Stomach smooth muscle (tissue), 2 donors: ENCODE results near the gene SESN1.

Experiments used
- H3K27ac ChIP-seq: one replicate; pipeline ENCODE4 v1.7.0; 2013; ENCODE audit warnings: mild to moderate bottlenecking, low read length, inconsistent platforms
- H3K27me3 ChIP-seq, 2 donors: one replicate each; pipeline ENCODE4 v1.7.0; 2013; ENCODE audit warnings: low read length in 2 of 2; ENCODE audit not compliant: insufficient read depth in 2 of 2, control insufficient read depth in 1 of 2
- H3K36me3 ChIP-seq, 2 donors: one replicate each; pipeline ENCODE4 v1.7.0; 2013; ENCODE audit warnings: low read length in 2 of 2; ENCODE audit not compliant: control insufficient read depth in 2 of 2, insufficient read depth in 2 of 2
- H3K4me1 ChIP-seq: one replicate; pipeline ENCODE4 v1.7.0; 2013; ENCODE audit warnings: low read length; ENCODE audit not compliant: control insufficient read depth, insufficient read depth
- H3K4me3 ChIP-seq, 2 donors: one replicate each; pipeline ENCODE4 v1.7.0; 2013; ENCODE audit warnings: low read length in 2 of 2
- H3K9ac ChIP-seq, 2 donors: one replicate each; pipeline ENCODE4 v1.7.0; 2013; ENCODE audit warnings: low read length in 2 of 2, mild to moderate bottlenecking in 1 of 2
- H3K9me3 ChIP-seq, 2 donors: one replicate each; pipeline ENCODE4 v1.7.0; 2013; ENCODE audit warnings: low read length in 2 of 2; ENCODE audit not compliant: control insufficient read depth in 2 of 2
- donor health status: healthy.
- donor health status: Pancreatic carcinoma.

Gene SESN1

DNA sequence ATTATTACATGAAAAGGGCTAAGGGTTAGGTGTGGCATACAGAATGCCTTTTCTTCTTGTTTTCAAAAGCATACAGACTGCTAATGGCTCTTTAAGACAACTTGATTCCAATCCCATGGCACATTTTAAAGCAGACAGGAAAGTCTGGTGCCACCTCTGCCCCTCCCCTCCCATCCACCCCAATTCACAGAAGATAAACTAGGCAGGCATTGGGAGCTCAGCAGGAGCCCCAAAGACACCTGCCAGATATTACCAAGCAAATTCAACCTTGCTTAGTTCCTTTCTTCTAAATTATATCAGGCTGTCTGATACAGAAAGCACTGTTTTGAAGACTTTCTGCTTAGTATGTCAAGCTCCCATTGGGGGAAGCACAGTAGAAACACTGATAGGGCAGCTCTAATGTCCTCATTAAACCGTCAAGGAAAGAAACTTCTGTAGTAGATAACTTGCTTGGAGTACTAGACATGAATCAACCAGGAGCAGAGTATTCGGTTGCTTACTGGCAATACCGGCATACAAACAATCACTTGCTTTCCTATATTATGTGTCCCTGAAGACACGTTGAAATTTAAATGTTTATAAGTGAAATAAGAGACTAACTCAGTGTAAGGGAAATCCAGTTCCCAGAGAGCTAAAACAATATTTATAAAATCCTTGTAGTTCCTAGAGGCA, 13.0 kb downstream of the SESN1 start:
- H3K9ac ChIP-seq = no peak overlapping the region
- H3K9me3 ChIP-seq = no peaks in the 10 kb centered on the region
- no peak overlapping the region for H3K4me3 ChIP-seq
- H3K27ac ChIP-seq = no peak overlapping the region
- H3K36me3 ChIP-seq = no peaks in the 10 kb centered on the region
- H3K4me1 ChIP-seq = peaks cover 7% of the 10 kb centered on the region
- no peaks in the 10 kb centered on the region for H3K27me3 ChIP-seq

DNA sequence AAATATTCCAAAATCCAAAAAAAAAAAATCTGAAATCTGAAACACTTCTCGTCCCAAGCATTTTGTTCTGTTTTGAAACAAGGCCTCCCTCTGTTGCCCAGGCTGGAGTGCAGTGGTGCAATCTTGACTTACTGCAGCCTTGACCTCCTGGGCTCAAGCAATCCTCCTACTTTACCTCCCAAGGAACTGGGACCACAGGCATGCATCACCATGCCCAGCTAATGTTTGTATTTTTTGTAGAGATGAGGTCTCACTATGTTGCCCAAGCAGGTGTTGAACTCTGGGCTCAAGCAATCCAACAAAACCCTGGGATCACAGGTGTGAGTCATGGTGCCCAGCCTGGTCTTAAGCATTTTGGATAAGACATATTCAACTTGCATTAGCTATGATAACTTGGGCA, 13.6 kb downstream of the SESN1 start:
- Histone ChIP-seq H3K36me3 (no peaks in the 10 kb centered on the region), H3K27me3 (no peaks in the 10 kb centered on the region), H3K27ac (no peak overlapping the region), H3K9me3 (no peaks in the 10 kb centered on the region), H3K9ac (no peak overlapping the region), H3K4me1 (peaks cover 7% of the 10 kb centered on the region), H3K4me3 (no peak overlapping the region)

GRCh38 chr6:109079981-109080380, 14.7 kb downstream of the SESN1 start:
- Histone ChIP-seq H3K36me3 (no peaks in the 10 kb centered on the region), H3K9me3 (no peaks in the 10 kb centered on the region), H3K27me3 (no peaks in the 10 kb centered on the region), H3K4me3 (peak overlapping the region; percentile 37 to 54), H3K4me1 (peaks cover 7% of the 10 kb centered on the region), H3K9ac (peak overlapping the region; percentile 24 to 58), H3K27ac (peak overlapping the region; percentile 64)

DNA sequence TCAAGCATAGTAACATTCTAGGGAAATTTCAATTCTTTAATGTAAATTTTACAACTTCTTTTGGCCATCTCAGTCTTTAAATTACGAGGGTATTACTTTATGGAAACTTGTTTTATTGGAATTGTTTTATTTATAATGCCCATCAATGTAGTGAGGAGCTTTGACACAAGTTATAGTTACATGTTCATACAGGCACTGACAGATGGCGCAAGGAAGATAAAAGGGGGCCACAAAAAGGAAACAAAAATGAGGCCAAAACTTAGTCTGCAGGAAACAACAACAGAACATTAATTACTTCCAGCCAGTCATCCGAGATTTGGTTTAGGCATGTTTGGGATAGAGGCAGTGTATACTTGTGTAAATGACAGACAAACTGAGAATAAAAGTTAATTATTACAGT, 18.3 kb downstream of the SESN1 start:
- Histone ChIP-seq H3K9me3 (no peaks in the 10 kb centered on the region), H3K4me3 (no peak overlapping the region), H3K36me3 (no peaks in the 10 kb centered on the region), H3K4me1 (peaks cover 2% of the 10 kb centered on the region), H3K9ac (no peak overlapping the region), H3K27me3 (no peaks in the 10 kb centered on the region), H3K27ac (no peak overlapping the region)

- Histone ChIP-seq H3K9me3 (no peaks in the 10 kb centered on the region), H3K27ac (no peak overlapping the region), H3K4me1 (peaks cover 4% of the 10 kb centered on the region), H3K27me3 (no peaks in the 10 kb centered on the region), H3K4me3 (no peak overlapping the region), H3K36me3 (no peaks in the 10 kb centered on the region), H3K9ac (no peak overlapping the region)
These were observed 18.7 kb downstream of the SESN1 start for GRCh38 chr6:109075934-109076333.

DNA sequence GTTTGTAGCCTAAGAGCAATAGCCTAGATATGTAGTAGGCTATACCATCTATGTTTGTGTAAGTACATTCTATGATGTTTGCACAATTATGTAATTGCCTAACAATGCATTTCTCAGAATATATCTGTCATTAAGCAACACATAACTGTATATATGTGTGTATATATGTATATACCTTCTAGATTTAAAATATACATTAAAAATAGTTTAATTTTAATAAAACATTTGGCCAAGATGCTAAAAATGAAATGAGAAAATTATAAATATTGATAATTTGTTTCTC, 20.6 kb downstream of the SESN1 start:
- no peaks in the 10 kb centered on the region for H3K27me3 ChIP-seq
- H3K4me1 ChIP-seq = peaks cover 4% of the 10 kb centered on the region
- H3K36me3 ChIP-seq = no peaks in the 10 kb centered on the region
- no peak overlapping the region for H3K9ac ChIP-seq
- H3K4me3 ChIP-seq = no peak overlapping the region
- no peaks in the 10 kb centered on the region for H3K9me3 ChIP-seq
- H3K27ac ChIP-seq = no peak overlapping the region

DNA sequence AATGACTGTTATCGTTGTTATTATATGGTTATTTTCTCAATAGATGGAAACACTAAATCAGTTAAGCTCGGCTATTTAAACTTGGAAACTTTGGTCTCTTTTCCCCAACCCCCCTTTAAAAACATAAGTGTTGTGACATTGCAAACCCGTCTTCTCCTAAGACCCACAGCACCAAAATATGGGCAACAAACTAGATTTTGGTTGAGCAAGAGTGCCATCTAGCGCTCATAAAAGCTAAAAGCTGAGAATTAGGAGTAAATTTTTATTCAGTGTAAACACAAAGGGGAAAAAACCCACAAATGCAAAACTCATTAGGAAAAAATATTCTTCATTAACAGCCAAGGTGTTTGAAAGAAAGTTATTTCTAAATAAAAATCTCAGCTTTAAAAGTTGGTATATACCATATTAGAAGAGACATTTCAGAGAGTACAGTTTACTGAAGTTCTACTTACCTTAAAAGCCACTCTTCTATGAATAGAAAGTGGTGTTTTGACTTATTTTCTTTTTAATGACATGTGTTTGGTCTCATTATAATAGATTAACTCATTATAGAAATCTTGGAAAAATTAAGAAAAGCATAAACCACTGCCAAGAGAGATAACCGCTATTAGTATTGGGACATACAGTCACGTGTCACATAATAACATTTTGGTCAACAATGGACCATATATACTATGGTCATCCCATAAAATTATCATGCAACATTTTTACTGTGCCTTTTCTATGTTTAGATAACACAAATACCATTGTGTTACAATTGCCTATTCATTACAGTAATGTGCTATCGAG, 21.1 kb downstream of the SESN1 start:
- Histone ChIP-seq H3K27me3 (no peaks in the 10 kb centered on the region), H3K4me3 (no peak overlapping the region)

DNA sequence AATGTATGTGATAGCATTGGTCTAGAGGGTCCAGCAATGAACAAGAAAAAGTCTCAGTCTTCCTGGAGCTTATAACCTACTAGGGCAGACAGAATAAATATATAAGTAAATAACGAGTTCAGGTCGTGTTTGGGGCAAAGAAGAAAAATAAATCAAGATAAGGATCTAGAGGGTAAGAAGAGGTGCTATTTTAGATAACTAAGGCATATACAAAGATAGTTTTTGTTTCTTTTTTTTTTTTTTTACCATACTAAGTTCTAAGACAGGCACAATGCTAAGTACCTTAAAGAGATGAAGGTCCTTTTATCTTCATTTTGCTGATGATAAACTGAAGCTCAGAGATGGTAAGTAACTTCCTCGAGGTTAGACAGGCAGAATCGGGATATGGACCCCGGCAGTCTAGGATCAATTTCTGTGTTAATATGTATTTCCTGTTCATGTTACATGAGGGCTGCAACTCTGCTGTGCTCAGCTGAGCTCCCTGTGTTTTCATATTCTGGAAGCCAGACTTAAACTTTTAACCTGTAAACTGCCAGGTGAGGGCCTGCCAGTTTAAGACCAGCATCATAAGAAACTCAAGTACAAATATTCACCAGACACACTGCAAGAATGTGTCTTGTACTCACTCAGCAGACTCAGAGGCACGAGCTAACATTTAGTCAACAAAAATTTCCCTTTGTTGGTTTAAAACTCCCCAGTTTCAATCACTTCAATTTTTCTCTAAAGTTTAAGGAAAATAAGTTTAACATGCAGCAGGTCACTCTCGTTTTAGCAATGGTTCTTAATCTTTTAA, 23.3 kb downstream of the SESN1 start:
- Histone ChIP-seq H3K27ac (no peak overlapping the region), H3K4me1 (peaks cover 4% of the 10 kb centered on the region), H3K9ac (peak overlapping the region in 1 of 2 donors; percentile 9)

More for the DNA sequence above, 21.1 kb downstream of the SESN1 start:
- no peak overlapping the region for H3K9ac ChIP-seq
- H3K4me1 ChIP-seq = peaks cover 4% of the 10 kb centered on the region
- H3K9me3 ChIP-seq = no peaks in the 10 kb centered on the region
- no peaks in the 10 kb centered on the region for H3K36me3 ChIP-seq
- H3K27ac ChIP-seq = no peak overlapping the region

DNA sequence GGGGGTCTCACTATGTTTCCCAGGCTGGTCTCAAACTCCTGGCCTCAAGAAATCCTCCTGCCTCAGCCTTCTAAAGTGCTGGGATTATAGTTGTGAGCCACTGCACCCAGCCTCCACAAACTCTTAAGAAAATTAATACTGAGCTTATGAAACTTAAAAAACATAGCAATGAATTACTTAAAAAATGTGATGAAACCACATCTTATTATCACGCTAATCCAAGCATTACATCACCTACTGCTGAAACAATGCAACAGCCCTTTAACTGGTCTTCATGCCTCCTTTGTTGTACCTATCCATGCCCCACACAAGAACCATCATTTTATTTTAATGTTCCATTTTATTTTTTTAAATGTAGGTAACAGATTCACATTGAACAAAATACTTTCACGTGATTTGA, 24.9 kb downstream of the SESN1 start:
- peaks cover 4% of the 10 kb centered on the region for H3K4me1 ChIP-seq
- no peak overlapping the region for H3K27ac ChIP-seq

More for the DNA sequence above, 23.3 kb downstream of the SESN1 start:
- no peaks in the 10 kb centered on the region for H3K9me3 ChIP-seq
- no peak overlapping the region for H3K4me3 ChIP-seq
- H3K36me3 ChIP-seq = no peaks in the 10 kb centered on the region
- no peaks in the 10 kb centered on the region for H3K27me3 ChIP-seq

DNA sequence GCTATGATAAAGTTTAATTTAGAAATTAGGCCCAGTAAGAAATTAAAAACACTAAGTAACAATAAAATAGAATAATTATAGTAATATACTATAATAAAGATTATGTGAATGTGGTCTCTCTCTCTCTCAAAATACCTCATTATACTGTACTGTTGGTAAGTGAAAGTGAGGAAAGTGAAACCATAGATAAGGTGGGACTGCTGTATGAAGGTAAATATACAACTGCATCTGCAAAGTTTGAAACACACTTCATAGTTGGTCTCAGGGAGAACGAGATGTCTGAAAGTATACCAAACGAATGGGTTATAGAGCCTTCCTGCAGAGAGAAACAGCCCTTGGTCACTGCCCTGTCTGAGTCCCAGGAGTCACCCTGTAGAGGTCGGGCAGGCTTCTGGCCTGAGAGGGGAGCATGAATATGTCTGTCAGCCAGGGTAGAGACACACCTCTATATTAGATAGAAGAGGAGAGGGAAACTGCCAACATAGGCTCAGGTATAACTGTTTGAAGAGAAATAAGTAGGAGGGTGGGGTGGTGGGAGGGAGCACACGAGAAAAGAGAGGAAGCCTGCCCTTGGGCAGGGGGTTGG, 31.8 kb downstream of the SESN1 start:
- Histone ChIP-seq H3K4me1 (peaks cover 7% of the 10 kb centered on the region), H3K27ac (no peak overlapping the region)

More for the DNA sequence above, 24.9 kb downstream of the SESN1 start:
- Histone ChIP-seq H3K27me3 (no peaks in the 10 kb centered on the region), H3K9me3 (no peaks in the 10 kb centered on the region), H3K9ac (no peak overlapping the region), H3K4me3 (no peak overlapping the region), H3K36me3 (no peaks in the 10 kb centered on the region)

More for the DNA sequence above, 31.8 kb downstream of the SESN1 start:
- Histone ChIP-seq H3K9me3 (no peaks in the 10 kb centered on the region), H3K27me3 (no peaks in the 10 kb centered on the region), H3K9ac (no peak overlapping the region), H3K36me3 (no peaks in the 10 kb centered on the region), H3K4me3 (no peak overlapping the region)
